ENCODE measurements around the gene SRI. TPM values are rescaled to one million over a fixed set of nuclear protein-coding genes. Genes with fewer than 3 reads are reported as not detected.
"Not testable (repeated sequence)": the region's sequence is repeated elsewhere in the genome, so short reads cannot be mapped to it uniquely, and the experiment has no call there.

Gene SRI
- polyA plus RNA-seq, 1 of the 3 experiments (the other 2 are of a cell fraction): 197 TPM

GRCh38 chr7:88165697-88166096 lies 54.1 kb downstream of the SRI start:
- ChIA-PET POLR2A (no interaction called here), CTCF (interaction anchor here (0.8 kb wide), 1 partner anchor 17 kb away, joined by 3 read pairs; no protein-coding TSS in a partner anchor)
- H3K9me2 ChIP-seq: no peaks in the 10 kb centered on the region
- DNase-seq: no peak
- no peaks in the 10 kb centered on the region for H3K79me2 ChIP-seq (ENCODE audit: insufficient read depth)
- H3K9me3 ChIP-seq: no peaks in the 10 kb centered on the region
- no peak overlapping the region for H3K4me3 ChIP-seq (ENCODE audit: low read depth in 2 of 2, low read length in 1 of 2)
- H3K27ac ChIP-seq (ENCODE audit: low read depth in 2 of 2, low read length in 1 of 2): no peak overlapping the region
- peaks cover 0 to 10% of the 10 kb centered on the region in 2 experiments for H3K36me3 ChIP-seq (replicated peaks in 1 of 2; ENCODE audit: control insufficient read depth in 1 of 2, insufficient read depth in 2 of 2, low read length in 1 of 2)
- H4K20me1 ChIP-seq (ENCODE audit: insufficient read depth): no peaks in the 10 kb centered on the region
- H3K27me3 ChIP-seq (ENCODE audit: insufficient read depth): no peaks in the 10 kb centered on the region
- H3F3A ChIP-seq (replicated peaks; ENCODE audit: insufficient read depth): no peaks in the 10 kb centered on the region
- TF ChIP-seq RCOR1 (IDR thresholded peaks at IDR 0.05; ENCODE audit: low read length) (no peak), TCF12 (IDR thresholded peaks at IDR 0.05) (no peak), TAF1 (IDR thresholded peaks at IDR 0.05; ENCODE audit: borderline replicate concordance, low read depth, low read length) (no peak), ELF1 (IDR thresholded peaks at IDR 0.05) (no peak), NFIC (IDR thresholded peaks at IDR 0.05; ENCODE audit: borderline replicate concordance) (no peak), FOXM1 (IDR thresholded peaks at IDR 0.05; ENCODE audit: low read depth) (no peak), RAD21 (IDR thresholded peaks at IDR 0.05; ENCODE audit: low read length) (no peak), REST (IDR thresholded peaks at IDR 0.05; ENCODE audit: low read depth, low read length) (no peak), EP300 (IDR thresholded peaks at IDR 0.05; ENCODE audit: borderline replicate concordance in 1 of 2, low read depth in 1 of 2, low read length in 1 of 2) (no peak), YY1 (IDR thresholded peaks at IDR 0.05; ENCODE audit: low read depth) (no peak), RFX5 (IDR thresholded peaks at IDR 0.05; ENCODE audit: low read length) (no peak), USF2 (IDR thresholded peaks at IDR 0.05; ENCODE audit: borderline replicate concordance, low read depth, low read length) (no peak), TEAD4 (IDR thresholded peaks at IDR 0.05; ENCODE audit: borderline replicate concordance, insufficient read depth) (no peak), CHD2 (IDR thresholded peaks at IDR 0.05; ENCODE audit: low read length, partially characterized antibody) (no peak)
- TF ChIP-seq, protein P1, sequence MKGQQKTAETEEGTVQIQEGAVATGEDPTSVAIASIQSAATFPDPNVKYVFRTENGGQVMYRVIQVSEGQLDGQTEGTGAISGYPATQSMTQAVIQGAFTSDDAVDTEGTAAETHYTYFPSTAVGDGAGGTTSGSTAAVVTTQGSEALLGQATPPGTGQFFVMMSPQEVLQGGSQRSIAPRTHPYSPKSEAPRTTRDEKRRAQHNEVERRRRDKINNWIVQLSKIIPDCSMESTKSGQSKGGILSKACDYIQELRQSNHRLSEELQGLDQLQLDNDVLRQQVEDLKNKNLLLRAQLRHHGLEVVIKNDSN (IDR thresholded peaks at IDR 0.05; ENCODE audit: borderline replicate concordance, low read depth): no peak
- TF ChIP-seq, protein P2, sequence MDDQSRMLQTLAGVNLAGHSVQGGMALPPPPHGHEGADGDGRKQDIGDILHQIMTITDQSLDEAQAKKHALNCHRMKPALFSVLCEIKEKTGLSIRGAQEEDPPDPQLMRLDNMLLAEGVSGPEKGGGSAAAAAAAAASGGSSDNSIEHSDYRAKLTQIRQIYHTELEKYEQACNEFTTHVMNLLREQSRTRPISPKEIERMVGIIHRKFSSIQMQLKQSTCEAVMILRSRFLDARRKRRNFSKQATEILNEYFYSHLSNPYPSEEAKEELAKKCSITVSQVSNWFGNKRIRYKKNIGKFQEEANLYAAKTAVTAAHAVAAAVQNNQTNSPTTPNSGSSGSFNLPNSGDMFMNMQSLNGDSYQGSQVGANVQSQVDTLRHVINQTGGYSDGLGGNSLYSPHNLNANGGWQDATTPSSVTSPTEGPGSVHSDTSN (IDR thresholded peaks at IDR 0.05): no peak
- no peak overlapping the region for H3K9ac ChIP-seq
- H2AFZ ChIP-seq (ENCODE audit: low read depth): no peak overlapping the region
- peaks cover 0 to 8% of the 10 kb centered on the region in 2 experiments; a peak in 2 of 4 replicates for H3K4me1 ChIP-seq (ENCODE audit: control insufficient read depth in 1 of 2, insufficient read depth in 2 of 2, low read depth in 1 of 2, low read length in 1 of 2)
- no peak overlapping the region for H3K4me2 ChIP-seq

DNA sequence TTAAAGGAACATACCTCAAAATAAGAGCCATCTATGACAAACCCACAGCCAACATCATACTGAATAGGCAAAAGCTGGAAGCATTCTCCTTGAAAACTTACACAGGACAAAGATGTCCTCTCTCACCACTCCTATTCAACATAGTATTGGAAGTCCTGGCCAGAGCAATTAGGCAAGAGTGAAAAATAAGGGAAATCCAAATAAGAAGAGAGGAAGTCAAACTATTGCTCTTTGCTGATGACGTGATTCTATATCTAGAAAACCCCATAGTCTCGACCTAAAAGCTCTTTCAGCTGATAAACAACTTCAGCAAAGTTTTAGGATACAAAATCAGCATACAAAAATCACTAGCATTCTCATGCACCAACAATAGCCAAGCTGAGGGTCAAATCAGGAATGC lies 60.1 kb downstream of the SRI start:
- H3K36me3 ChIP-seq (replicated peaks in 1 of 2; ENCODE audit: control insufficient read depth in 1 of 2, insufficient read depth in 2 of 2, low read length in 1 of 2); H3F3A ChIP-seq (replicated peaks; ENCODE audit: insufficient read depth); H3K9me3 ChIP-seq; POLR2A ChIA-PET; H3K9ac ChIP-seq; H3K4me2 ChIP-seq; H2AFZ ChIP-seq (ENCODE audit: low read depth); H3K4me1 ChIP-seq (ENCODE audit: control insufficient read depth in 1 of 2, insufficient read depth in 2 of 2, low read depth in 1 of 2, low read length in 1 of 2); H3K27ac ChIP-seq (ENCODE audit: low read depth in 2 of 2, low read length in 1 of 2); H3K79me2 ChIP-seq (ENCODE audit: insufficient read depth); H3K27me3 ChIP-seq (ENCODE audit: insufficient read depth); H3K4me3 ChIP-seq (ENCODE audit: low read depth in 2 of 2, low read length in 1 of 2); DNase-seq; H4K20me1 ChIP-seq (ENCODE audit: insufficient read depth); H3K9me2 ChIP-seq: not testable (repeated sequence)
- CTCF ChIA-PET: interaction anchor here (1.3 to 3.2 kb wide), 3 partner anchors 9 to 15 kb away, joined by 3 to 24 read pairs (median 4); no protein-coding TSS in a partner anchor
- 53% methylated on average over 2 of the region's 2 CpGs for WGBS (ENCODE audit: low lambda C conversion rate)

Measured in SK-N-SH (cell line).